Stimulated activated CD8-positive, alpha-beta memory T cell treated with anti-CD3 and anti-CD28 coated beads, Interleukin-7, amount 100 ng/mL, for 4 hours (primary cell): ENCODE measurements around the gene GLS.
"Not testable (repeated sequence)": the region's sequence is repeated elsewhere in the genome, so short reads cannot be mapped to it uniquely, and the experiment has no call there.

Experiments used
- DNase-seq, 2 donors: peaks; one replicate each; pipeline ENCODE4 v3.0.0-alpha.2; 2020; ENCODE audit warnings: low read depth in 2 of 2

Gene GLS

GRCh38 chr2:190856985-190857384, 23.6 kb upstream of the GLS start:
- no peak for DNase-seq

GRCh38 chr2:190858817-190859216, 21.8 kb upstream of the GLS start:
- DNase-seq: no peak

- no peak for DNase-seq
These were observed 21.0 kb upstream of the GLS start for GRCh38 chr2:190859347-190860297.

GRCh38 chr2:190860985-190861680, 19.5 kb upstream of the GLS start:
- DNase-seq: no peak

- DNase-seq: not testable (repeated sequence)
These were observed 18.5 kb upstream of the GLS start for GRCh38 chr2:190862128-190862527.

- DNase-seq: no peak
These were observed 18.0 kb upstream of the GLS start for GRCh38 chr2:190862571-190862991.

GRCh38 chr2:190863946-190864345, 16.7 kb upstream of the GLS start:
- no peak for DNase-seq

GRCh38 chr2:190864375-190864774, 16.2 kb upstream of the GLS start:
- no peak for DNase-seq

GRCh38 chr2:190867212-190867611, 13.4 kb upstream of the GLS start:
- DNase-seq: no peak

- no peak for DNase-seq
These were observed 12.8 kb upstream of the GLS start for GRCh38 chr2:190867832-190868231.

- DNase-seq: no peak
These were observed 10.9 kb upstream of the GLS start for GRCh38 chr2:190869721-190870120.

GRCh38 chr2:190873451-190873850, 7.2 kb upstream of the GLS start:
- not testable (repeated sequence) for DNase-seq

- DNase-seq: no peak
These were observed 4.7 kb upstream of the GLS start for GRCh38 chr2:190875891-190876290.

- no peak for DNase-seq
These were observed 4.0 kb upstream of the GLS start for GRCh38 chr2:190876631-190877030.

GRCh38 chr2:190877436-190877835, 3.2 kb upstream of the GLS start:
- no peak for DNase-seq

GRCh38 chr2:190879474-190880377, 895 bp upstream of the GLS start:
- peak; percentile 28 to 52 for DNase-seq

- no peak for DNase-seq
These were observed 520 bp downstream of the GLS start for GRCh38 chr2:190881084-190881597.

GRCh38 chr2:190881598-190882410, 1.2 kb downstream of the GLS start:
- DNase-seq: peak; percentile 69 to 80

GRCh38 chr2:190882411-190882766, 1.8 kb downstream of the GLS start:
- no peak for DNase-seq

GRCh38 chr2:190882856-190883582, 2.4 kb downstream of the GLS start:
- DNase-seq: no peak
